ENCODE data around the gene KLRC2. TPM values are rescaled to one million over a fixed set of nuclear protein-coding genes. Genes with fewer than 3 reads are reported as not detected.
"Not testable (repeated sequence)": the region's sequence is repeated elsewhere in the genome, so short reads cannot be mapped to it uniquely, and the experiment has no call there.

Gene KLRC2
- not detected in 2 replicates for total RNA-seq

DNA sequence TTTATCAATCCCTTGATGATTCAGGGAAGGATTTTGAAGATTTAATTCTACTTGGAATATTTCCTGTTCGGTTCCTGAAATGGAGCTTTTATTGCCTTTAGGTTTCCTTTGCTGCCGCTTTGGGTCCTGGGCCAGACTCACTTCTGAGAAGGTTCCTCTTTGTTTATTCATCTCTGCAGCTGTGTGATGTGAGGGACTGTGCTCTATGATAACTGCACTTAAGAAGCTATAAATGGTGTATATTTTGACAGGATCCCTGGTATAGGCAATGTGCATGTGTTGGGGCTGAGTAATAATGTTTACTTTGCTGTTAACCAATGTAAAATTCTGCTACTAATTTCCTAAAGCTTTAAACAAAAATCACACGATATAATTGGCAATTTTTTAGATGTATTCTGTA is at the start of gene KLRC2:
Gene KLRC2, minus strand, starts transcription at position 195 of the 400 bp plus-strand sequence. Its CDS starts 24 bp downstream, at position 171.
- intact Hi-C loops (cut with micrococcal nuclease), result loop anchor here (2.0 kb wide), 1 partner anchor 15 kb away; the partner anchor contains the start of gene KLRC3
- H3K4me1 Mint-ChIP-seq; H3K4me3 Mint-ChIP-seq; H3K27ac Mint-ChIP-seq; H3K27me3 Mint-ChIP-seq; H3K9me3 Mint-ChIP-seq; ATAC-seq (ENCODE audit: low read depth); DNase-seq; CTCF ChIA-PET; POLR2A ChIA-PET; H3K36me3 Mint-ChIP-seq (ENCODE audit: low read depth): not testable (repeated sequence)

DNA sequence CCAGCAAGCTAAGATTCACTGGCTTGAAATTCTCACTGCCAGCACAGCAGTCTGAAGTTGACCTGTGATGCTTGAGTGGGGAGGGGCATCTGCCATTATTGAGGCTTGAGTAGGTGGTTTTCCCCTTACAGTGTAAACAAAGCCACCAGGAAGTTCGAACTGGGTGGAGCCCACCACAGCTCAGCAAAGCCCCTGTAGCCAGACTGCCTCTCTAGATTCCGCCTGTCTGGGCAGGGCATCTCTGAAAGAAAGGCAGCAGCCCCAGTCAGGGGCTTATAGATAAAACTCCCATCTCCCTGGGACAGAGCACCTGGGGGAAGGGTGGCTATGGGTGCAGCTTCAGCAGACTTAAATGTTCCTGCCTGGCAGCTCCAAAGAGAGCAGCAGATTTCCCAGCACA is 46.1 kb upstream of the KLRC2 start:
- intact Hi-C loops (cut with micrococcal nuclease); DNase-seq; H3K4me1 Mint-ChIP-seq; H3K27ac Mint-ChIP-seq; H3K36me3 Mint-ChIP-seq (ENCODE audit: low read depth); H3K9me3 Mint-ChIP-seq; CTCF ChIA-PET; H3K4me3 Mint-ChIP-seq; ATAC-seq (ENCODE audit: low read depth); POLR2A ChIA-PET: not testable (repeated sequence)
- peaks cover 19% of the 10 kb centered on the region for H3K27me3 Mint-ChIP-seq

DNA sequence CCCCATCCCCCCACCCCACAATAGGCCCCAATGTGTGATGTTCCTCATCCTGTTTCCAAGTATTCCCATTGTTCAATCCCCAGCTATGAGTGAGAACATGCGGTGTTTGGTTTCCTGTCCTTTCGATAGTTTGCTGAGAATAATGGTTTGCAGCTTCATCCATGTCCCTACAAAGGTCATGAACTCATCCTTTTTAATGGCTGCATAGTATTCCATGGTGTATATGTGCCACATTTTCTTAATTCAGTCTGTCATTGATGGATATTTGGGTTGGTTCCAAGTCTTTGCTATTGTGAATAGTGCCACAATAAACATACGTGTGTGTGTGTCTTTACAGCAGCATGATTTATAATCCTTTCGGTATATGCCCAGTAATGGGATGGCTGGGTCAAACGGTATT is 37.0 kb upstream of the KLRC2 start:
- ATAC-seq (ENCODE audit: low read depth); POLR2A ChIA-PET; DNase-seq; H3K36me3 Mint-ChIP-seq (ENCODE audit: low read depth); H3K27me3 Mint-ChIP-seq; H3K4me1 Mint-ChIP-seq; CTCF ChIA-PET; H3K27ac Mint-ChIP-seq; intact Hi-C loops (cut with micrococcal nuclease); H3K4me3 Mint-ChIP-seq; H3K9me3 Mint-ChIP-seq: not testable (repeated sequence)

DNA sequence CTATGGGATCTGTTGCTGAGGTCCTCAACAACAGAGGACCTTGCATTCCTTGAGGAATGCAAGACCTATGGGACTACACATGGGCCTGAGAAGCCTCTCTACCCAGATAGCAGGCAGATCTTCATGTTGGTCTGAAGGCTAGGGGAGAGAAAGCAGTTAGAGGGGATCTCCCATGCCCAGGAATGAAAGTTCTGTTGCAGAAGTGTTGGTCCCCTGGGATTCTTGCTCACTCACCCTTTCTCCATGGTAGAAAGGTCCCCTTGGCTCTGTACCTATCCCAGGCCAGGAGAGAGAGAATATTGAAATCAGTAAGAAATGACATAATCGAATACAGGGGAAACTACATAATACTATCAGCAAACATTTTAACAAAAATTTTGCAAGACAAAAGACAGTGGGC is 33.9 kb upstream of the KLRC2 start:
- intact Hi-C loops (cut with micrococcal nuclease), result no loop called here
- Mint-ChIP-seq H3K4me1 (no peaks in the 10 kb centered on the region), H3K9me3 (no peaks in the 10 kb centered on the region), H3K4me3 (no peak overlapping the region), H3K36me3 (ENCODE audit: low read depth) (no peaks in the 10 kb centered on the region), H3K27ac (no peak overlapping the region), H3K27me3 (peaks cover 12% of the 10 kb centered on the region)
- DNase-seq (no peak), ATAC-seq (ENCODE audit: low read depth) (peak; percentile 49)
- TF ChIP-seq, protein P1, sequence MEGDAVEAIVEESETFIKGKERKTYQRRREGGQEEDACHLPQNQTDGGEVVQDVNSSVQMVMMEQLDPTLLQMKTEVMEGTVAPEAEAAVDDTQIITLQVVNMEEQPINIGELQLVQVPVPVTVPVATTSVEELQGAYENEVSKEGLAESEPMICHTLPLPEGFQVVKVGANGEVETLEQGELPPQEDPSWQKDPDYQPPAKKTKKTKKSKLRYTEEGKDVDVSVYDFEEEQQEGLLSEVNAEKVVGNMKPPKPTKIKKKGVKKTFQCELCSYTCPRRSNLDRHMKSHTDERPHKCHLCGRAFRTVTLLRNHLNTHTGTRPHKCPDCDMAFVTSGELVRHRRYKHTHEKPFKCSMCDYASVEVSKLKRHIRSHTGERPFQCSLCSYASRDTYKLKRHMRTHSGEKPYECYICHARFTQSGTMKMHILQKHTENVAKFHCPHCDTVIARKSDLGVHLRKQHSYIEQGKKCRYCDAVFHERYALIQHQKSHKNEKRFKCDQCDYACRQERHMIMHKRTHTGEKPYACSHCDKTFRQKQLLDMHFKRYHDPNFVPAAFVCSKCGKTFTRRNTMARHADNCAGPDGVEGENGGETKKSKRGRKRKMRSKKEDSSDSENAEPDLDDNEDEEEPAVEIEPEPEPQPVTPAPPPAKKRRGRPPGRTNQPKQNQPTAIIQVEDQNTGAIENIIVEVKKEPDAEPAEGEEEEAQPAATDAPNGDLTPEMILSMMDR (IDR thresholded peaks at IDR 0.05), result no peak
- POLR2A ChIA-PET, result no interaction called here
- CTCF ChIA-PET, result no interaction called here

DNA sequence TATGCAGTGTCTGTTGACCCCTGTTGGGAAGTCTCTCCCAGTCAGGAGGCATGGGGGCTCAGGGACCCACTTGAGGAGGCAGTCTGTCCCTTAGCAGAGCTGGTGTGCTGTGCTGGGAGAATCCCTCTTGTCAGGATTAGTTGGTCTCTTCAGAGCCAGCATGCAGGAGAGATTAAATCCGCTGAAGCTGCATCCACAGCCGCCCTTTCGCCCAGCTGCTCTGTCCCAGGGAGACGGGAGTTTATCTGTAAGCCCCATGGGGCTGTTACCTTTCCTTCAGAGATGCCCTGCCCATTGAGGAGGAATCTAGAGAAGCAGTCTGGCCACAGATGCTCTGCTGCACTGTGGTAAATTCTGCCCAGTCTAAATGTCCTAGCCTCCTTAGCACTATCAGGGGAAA is 30.5 kb upstream of the KLRC2 start:
- Mint-ChIP-seq H3K4me1 (no peaks in the 10 kb centered on the region), H3K9me3 (no peaks in the 10 kb centered on the region), H3K27ac (no peak overlapping the region), H3K4me3 (no peak overlapping the region), H3K27me3 (peaks cover 22% of the 10 kb centered on the region), H3K36me3 (ENCODE audit: low read depth) (no peaks in the 10 kb centered on the region)
- DNase-seq, result no peak
- intact Hi-C loops (cut with micrococcal nuclease), result no loop called here
- ChIA-PET CTCF (no interaction called here), POLR2A (no interaction called here)
- TF ChIP-seq, protein P1 (IDR thresholded peaks at IDR 0.05), result no peak
- ATAC-seq (ENCODE audit: low read depth), result no peak

DNA sequence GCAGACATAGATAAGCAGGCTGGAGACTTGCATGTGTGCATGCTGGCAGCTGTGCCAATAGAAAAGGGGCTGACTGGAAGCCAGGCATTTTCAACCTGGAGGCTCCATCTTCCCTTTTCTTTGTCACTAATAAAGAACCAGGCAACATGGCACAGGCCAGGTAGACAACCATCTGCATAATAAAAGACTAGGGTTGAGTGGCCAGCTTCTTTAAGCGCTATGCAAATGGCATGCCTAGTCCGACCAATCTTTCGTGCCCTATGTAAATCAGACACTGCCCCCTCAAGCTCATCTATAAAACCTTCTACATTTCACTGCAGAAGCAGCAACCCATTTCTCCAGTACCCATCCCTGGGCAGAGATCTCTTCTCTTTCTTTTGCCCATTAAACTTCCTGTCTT is 21.9 kb upstream of the KLRC2 start:
- ChIA-PET POLR2A (no interaction called here), CTCF (no interaction called here)
- H3K4me3 Mint-ChIP-seq, result no peak overlapping the region
- H3K9me3 Mint-ChIP-seq, result peaks cover 25% of the 10 kb centered on the region
- ATAC-seq (ENCODE audit: low read depth), result no peak
- TF ChIP-seq, protein P1 (IDR thresholded peaks at IDR 0.05), result no peak
- intact Hi-C loops (cut with micrococcal nuclease), result no loop called here
- H3K27ac Mint-ChIP-seq, result no peak overlapping the region
- no peaks in the 10 kb centered on the region for H3K4me1 Mint-ChIP-seq
- peaks cover under 1% of the 10 kb centered on the region for H3K27me3 Mint-ChIP-seq
- DNase-seq, result no peak
- no peaks in the 10 kb centered on the region for H3K36me3 Mint-ChIP-seq (ENCODE audit: low read depth)

DNA sequence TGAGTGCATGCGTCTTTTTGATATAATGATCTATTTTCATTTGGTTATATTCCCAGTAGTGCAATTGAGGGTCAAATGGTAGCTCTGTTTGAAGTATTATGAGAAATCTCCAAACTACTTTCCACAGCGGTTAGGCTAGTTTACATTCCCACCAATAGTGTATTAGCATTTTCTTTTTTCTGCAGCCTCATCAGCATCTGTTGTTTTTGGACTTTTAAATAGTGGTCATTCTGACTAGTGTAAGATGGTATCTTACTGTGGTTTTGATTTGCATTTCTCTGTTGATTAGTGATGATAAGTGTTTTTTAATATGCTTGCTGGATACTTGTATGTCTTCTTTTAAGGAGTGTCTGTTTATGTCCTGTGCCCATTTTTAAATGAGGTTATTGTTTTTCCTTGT is 21.0 kb upstream of the KLRC2 start:
- peaks cover 25% of the 10 kb centered on the region for H3K9me3 Mint-ChIP-seq
- POLR2A ChIA-PET, result no interaction called here
- H3K4me1 Mint-ChIP-seq, result no peaks in the 10 kb centered on the region
- intact Hi-C loops (cut with micrococcal nuclease), result no loop called here
- H3K36me3 Mint-ChIP-seq (ENCODE audit: low read depth), result no peaks in the 10 kb centered on the region
- no peak for DNase-seq
- no peak for ATAC-seq (ENCODE audit: low read depth)
- H3K27me3 Mint-ChIP-seq, result no peaks in the 10 kb centered on the region
- TF ChIP-seq, protein P1 (IDR thresholded peaks at IDR 0.05), result no peak
- H3K27ac Mint-ChIP-seq, result no peak overlapping the region
- no peak overlapping the region for H3K4me3 Mint-ChIP-seq
- CTCF ChIA-PET, result no interaction called here
